Skeletal muscle cell (primary cell): ENCODE data around the gene FBF1.
"Not testable (repeated sequence)": the region's sequence is repeated elsewhere in the genome, so short reads cannot be mapped to it uniquely, and the experiment has no call there.

ENCODE experiments used
- DNase-seq: peaks from one replicate; pipeline ENCODE4 v3.0.0-alpha.2; 2010; ENCODE audit warnings: low read depth
- H3K4me3 ChIP-seq: 2 replicates; pipeline ENCODE4 v1.5.1; 2011; ENCODE audit warnings: low read depth, mild to moderate bottlenecking, control low read depth, low read length, moderate library complexity

Gene FBF1

GRCh38 chr17:75865404-75866188 lies 75.2 kb downstream of the FBF1 start:
- not testable (repeated sequence) for H3K4me3 ChIP-seq, DNase-seq

DNA sequence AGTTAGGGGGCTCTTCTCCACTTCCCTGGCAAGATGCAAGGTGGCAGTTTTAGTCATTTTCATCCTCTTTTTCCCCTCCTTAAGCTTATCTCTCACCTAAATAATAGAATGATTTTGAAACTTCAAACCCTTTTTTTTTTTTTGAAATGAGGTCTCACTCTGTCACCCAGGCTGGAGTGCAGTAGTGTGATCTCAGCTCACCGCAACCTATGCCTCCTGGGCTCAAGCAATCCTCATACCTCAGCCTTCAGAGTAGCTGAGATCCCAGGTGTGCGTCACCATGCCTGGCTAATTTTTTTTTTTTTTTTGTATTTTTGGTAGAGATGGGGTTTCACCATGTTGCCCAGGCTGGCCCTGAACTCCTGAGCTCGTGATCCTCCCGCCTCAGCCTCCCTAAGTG lies 76.0 kb downstream of the FBF1 start:
- H3K4me3 ChIP-seq, DNase-seq: not testable (repeated sequence)

- DNase-seq, result peak; percentile 41
- H3K4me3 ChIP-seq, result no peak overlapping the region
Measured at GRCh38 chr17:75864448-75864871, 76.4 kb downstream of the FBF1 start.

DNA sequence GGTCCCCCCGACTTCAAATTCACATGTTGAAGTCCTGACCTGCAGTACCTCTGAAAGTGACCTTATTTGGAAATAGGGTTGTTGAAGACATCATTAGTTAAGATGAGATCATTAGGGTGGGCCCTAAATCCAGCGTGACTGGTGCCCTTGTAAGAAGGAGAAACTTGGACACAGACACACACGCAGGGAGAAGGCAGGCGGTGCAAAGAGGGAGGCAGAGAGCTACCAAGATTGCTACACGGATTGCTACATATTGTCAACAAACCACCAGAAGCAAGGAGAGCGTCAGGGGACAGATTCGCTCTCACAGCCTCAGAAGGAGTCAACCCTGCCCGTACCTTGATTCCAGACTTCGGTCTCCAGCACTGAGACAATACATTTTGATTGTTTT lies 78.9 kb downstream of the FBF1 start:
- H3K4me3 ChIP-seq, result no peak overlapping the region
- no peak for DNase-seq
